GM20000 (cell line): ENCODE data around the gene PMPCA.
A peak's percentile ranks its signal among the peaks of the same experiment; 100 is the strongest.

ENCODE experiments used
- DNase-seq: peaks from one replicate; pipeline ENCODE4 v3.0.0; 2012; ENCODE audit warnings: low spot score
- CTCF ChIP-seq: IDR thresholded peaks from 2 replicates; pipeline ENCODE4 v1.5.1; 2012; ENCODE audit warnings: mild to moderate bottlenecking, control low read depth; ENCODE audit errors: extremely low read depth, missing control alignments

PMPCA gene

GRCh38 chr9:136410500-136411287 lies at the start of gene PMPCA, which contains the start of gene ENTR1:
Gene PMPCA (plus strand): TSS chr9:136410658. CDS start chr9:136410669, 11 bp downstream.
Gene ENTR1 (minus strand): TSS chr9:136410614. CDS start chr9:136410397, 217 bp downstream.
- peak; percentile 99 for DNase-seq
- no peak for TF ChIP-seq CTCF

- DNase-seq: no peak
- TF ChIP-seq CTCF: no peak
These were observed 49.3 kb upstream of the PMPCA start for GRCh38 chr9:136361047-136361753.

GRCh38 chr9:136361754-136362449 lies 48.6 kb upstream of the PMPCA start:
- no peak for DNase-seq
- no peak for TF ChIP-seq CTCF

- no peak for TF ChIP-seq CTCF
- DNase-seq: no peak
These were observed 48.0 kb upstream of the PMPCA start for GRCh38 chr9:136362450-136362784.

GRCh38 chr9:136363106-136363948 lies 47.1 kb upstream of the PMPCA start, which contains the start of gene DNLZ:
Gene DNLZ (minus strand): TSS chr9:136363744. CDS start chr9:136363714, 30 bp downstream.
- DNase-seq: peak; percentile 100
- TF ChIP-seq CTCF: peak; percentile 98

GRCh38 chr9:136363949-136364748 lies 46.3 kb upstream of the PMPCA start:
- no peak for TF ChIP-seq CTCF
- DNase-seq: no peak
